Measurements from ENCODE around the gene LPP.
A peak's percentile ranks its signal among the peaks of the same experiment; 100 is the strongest.

The LPP gene

GRCh38 chr3:188901126-188901525 is 747.2 kb downstream of the LPP start:
- H3K27ac Mint-ChIP-seq: no peak overlapping the region
- no peaks in the 10 kb centered on the region for H3K9me3 Mint-ChIP-seq
- H3K27me3 Mint-ChIP-seq (ENCODE audit: low read depth): peaks cover 12% of the 10 kb centered on the region
- no peak overlapping the region for H3K4me3 Mint-ChIP-seq
- no peak for DNase-seq (ENCODE audit: low spot score)
- H3K4me1 Mint-ChIP-seq (ENCODE audit: low read depth): no peaks in the 10 kb centered on the region
- H3K36me3 Mint-ChIP-seq (ENCODE audit: low read depth): no peaks in the 10 kb centered on the region

- DNase-seq (ENCODE audit: low spot score): no peak
- H3K27ac Mint-ChIP-seq: no peak overlapping the region
- H3K9me3 Mint-ChIP-seq: no peaks in the 10 kb centered on the region
- no peak overlapping the region for H3K4me3 Mint-ChIP-seq
- no peaks in the 10 kb centered on the region for H3K4me1 Mint-ChIP-seq (ENCODE audit: low read depth)
- no peaks in the 10 kb centered on the region for H3K36me3 Mint-ChIP-seq (ENCODE audit: low read depth)
- H3K27me3 Mint-ChIP-seq (ENCODE audit: low read depth): peaks cover 12% of the 10 kb centered on the region
Measured at GRCh38 chr3:188901671-188902287, 747.8 kb downstream of the LPP start.

DNA sequence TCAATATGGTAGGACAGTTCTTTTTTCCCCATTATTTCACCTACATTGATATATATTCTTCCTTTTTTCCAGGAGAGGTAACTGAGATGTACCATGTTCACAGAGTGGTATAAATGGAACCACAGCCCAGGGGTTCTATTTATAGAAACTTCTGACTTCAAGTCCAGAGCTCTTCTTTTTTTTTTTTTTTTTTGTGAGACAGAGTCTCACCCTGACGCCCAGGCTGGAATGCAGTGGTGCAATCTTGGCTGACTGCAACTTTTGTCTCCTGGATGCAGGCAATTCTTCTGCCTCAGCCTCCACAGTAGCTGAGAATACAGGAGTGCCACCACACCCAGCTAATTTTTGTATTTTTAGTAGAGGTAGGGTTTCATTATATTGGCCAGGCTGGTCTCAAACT is 750.7 kb downstream of the LPP start:
- H3K27me3 Mint-ChIP-seq (ENCODE audit: low read depth): peaks cover 8% of the 10 kb centered on the region
- no peak for DNase-seq (ENCODE audit: low spot score)
- no peak overlapping the region for H3K4me3 Mint-ChIP-seq
- H3K9me3 Mint-ChIP-seq: no peaks in the 10 kb centered on the region
- peaks cover 5% of the 10 kb centered on the region for H3K4me1 Mint-ChIP-seq (ENCODE audit: low read depth)
- H3K27ac Mint-ChIP-seq: no peak overlapping the region
- no peaks in the 10 kb centered on the region for H3K36me3 Mint-ChIP-seq (ENCODE audit: low read depth)

- Mint-ChIP-seq H3K27ac (no peak overlapping the region), H3K4me3 (no peak overlapping the region), H3K9me3 (no peaks in the 10 kb centered on the region), H3K4me1 (ENCODE audit: low read depth) (peaks cover 5% of the 10 kb centered on the region), H3K36me3 (ENCODE audit: low read depth) (no peaks in the 10 kb centered on the region), H3K27me3 (ENCODE audit: low read depth) (peaks cover 8% of the 10 kb centered on the region)
- DNase-seq (ENCODE audit: low spot score): no peak
Measured at GRCh38 chr3:188905547-188905946, 751.6 kb downstream of the LPP start.

DNA sequence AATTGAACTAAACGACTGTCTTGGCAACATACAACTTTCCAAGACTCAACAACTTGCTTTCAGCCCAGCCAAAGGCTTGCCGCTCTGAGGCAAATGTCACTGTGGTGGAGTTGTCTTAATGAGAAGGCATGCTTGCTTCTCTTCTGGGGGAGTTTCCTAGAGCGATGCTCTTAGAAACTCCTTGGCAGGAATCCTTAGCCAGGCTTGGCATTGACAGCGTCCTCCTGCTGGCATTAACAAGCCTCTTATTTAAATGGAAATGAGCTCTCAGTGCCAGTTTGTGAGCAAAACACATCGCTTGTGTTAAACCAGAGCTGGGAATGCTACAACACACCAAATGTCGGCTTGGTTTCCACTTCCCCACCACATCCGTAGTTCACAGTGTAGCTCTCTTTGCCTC is 752.3 kb downstream of the LPP start:
- Mint-ChIP-seq H3K4me3 (no peak overlapping the region), H3K27ac (no peak overlapping the region), H3K9me3 (no peaks in the 10 kb centered on the region), H3K27me3 (ENCODE audit: low read depth) (peaks cover 10% of the 10 kb centered on the region), H3K36me3 (ENCODE audit: low read depth) (no peaks in the 10 kb centered on the region), H3K4me1 (ENCODE audit: low read depth) (peaks cover 5% of the 10 kb centered on the region)
- DNase-seq (ENCODE audit: low spot score): no peak

GRCh38 chr3:188908002-188908850 is 754.3 kb downstream of the LPP start:
- no peak overlapping the region for H3K27ac Mint-ChIP-seq
- H3K4me3 Mint-ChIP-seq: no peak overlapping the region
- no peak for DNase-seq (ENCODE audit: low spot score)
- peaks cover 11% of the 10 kb centered on the region for H3K27me3 Mint-ChIP-seq (ENCODE audit: low read depth)
- peaks cover 5% of the 10 kb centered on the region for H3K4me1 Mint-ChIP-seq (ENCODE audit: low read depth)
- no peaks in the 10 kb centered on the region for H3K9me3 Mint-ChIP-seq
- H3K36me3 Mint-ChIP-seq (ENCODE audit: low read depth): no peaks in the 10 kb centered on the region

DNA sequence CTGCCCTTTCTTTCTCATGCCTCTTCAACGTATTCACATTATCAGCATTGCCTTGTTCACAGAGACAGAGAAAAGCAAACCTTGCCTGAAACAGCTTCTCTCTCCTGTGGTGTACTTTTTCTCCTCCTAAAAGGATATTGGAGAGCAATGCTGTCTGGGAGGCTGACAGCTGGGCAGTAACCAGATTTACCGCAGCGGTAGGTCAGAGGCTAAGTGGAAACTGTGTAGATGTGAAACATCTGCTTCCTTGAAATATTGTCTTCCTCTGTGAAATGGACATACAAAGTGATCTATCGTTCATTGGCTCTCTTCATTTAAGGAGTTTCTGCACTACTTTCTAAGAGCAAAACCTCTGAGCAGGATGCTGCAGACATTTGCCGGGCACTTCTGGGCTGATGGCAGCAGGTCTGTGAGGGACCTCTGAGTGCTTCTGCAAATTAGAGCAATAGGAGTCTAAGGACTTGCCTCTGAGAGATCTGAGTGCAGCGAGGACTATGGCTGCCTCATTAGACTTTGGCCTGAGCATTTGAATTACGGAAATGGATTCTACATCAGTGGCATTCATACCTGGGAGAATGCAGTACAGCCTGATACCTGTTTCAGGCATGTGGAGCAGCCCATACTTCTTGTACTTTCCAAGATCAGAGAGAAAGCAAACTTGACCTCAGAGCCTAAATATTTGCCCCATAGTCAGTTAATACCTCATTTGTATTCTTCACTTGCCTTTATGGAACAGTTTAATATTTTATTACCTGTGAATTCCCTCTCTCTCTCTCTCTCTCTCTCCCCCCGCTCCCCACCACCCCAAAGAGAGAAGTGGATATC is 757.3 kb downstream of the LPP start:
- no peak for DNase-seq (ENCODE audit: low spot score)
- no peaks in the 10 kb centered on the region for H3K9me3 Mint-ChIP-seq
- H3K27ac Mint-ChIP-seq: no peak overlapping the region
- H3K27me3 Mint-ChIP-seq (ENCODE audit: low read depth): peaks cover 5% of the 10 kb centered on the region
- peaks cover 24% of the 10 kb centered on the region for H3K4me1 Mint-ChIP-seq (ENCODE audit: low read depth)
- no peak overlapping the region for H3K4me3 Mint-ChIP-seq
- peaks cover 1% of the 10 kb centered on the region for H3K36me3 Mint-ChIP-seq (ENCODE audit: low read depth)

DNA sequence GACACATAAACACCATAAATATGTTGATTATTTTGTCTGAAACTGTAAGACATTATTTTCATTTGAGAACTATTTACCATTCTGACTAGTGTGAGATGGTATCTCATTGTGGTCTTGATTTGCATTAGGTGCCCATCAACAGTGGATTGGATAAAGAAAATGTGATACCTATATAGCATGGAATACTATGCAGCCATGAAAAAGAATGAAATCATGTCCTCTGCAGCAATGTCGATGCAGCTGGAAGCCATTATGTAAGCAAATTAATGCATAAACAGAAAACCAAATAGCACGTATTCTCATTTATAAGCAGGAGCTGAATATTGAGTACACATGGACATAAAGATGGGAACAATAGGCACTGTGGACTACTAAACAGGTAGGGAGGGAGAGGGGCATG is 759.1 kb downstream of the LPP start:
- H3K36me3 Mint-ChIP-seq (ENCODE audit: low read depth): peaks cover 1% of the 10 kb centered on the region
- peaks cover 42% of the 10 kb centered on the region for H3K4me1 Mint-ChIP-seq (ENCODE audit: low read depth)
- H3K4me3 Mint-ChIP-seq: no peak overlapping the region
- H3K9me3 Mint-ChIP-seq: no peaks in the 10 kb centered on the region
- no peak for DNase-seq (ENCODE audit: low spot score)
- H3K27ac Mint-ChIP-seq: no peak overlapping the region
- peaks cover 2% of the 10 kb centered on the region for H3K27me3 Mint-ChIP-seq (ENCODE audit: low read depth)

GRCh38 chr3:188914552-188914951 is 760.6 kb downstream of the LPP start:
- H3K27me3 Mint-ChIP-seq (ENCODE audit: low read depth): peaks cover 2% of the 10 kb centered on the region
- H3K27ac Mint-ChIP-seq: peak overlapping the region; percentile 40
- peak; percentile 23 for DNase-seq (ENCODE audit: low spot score)
- H3K36me3 Mint-ChIP-seq (ENCODE audit: low read depth): peaks cover 4% of the 10 kb centered on the region
- peaks cover 38% of the 10 kb centered on the region for H3K4me1 Mint-ChIP-seq (ENCODE audit: low read depth)
- H3K4me3 Mint-ChIP-seq: peak overlapping the region; percentile 0
- H3K9me3 Mint-ChIP-seq: peaks cover 4% of the 10 kb centered on the region

DNA sequence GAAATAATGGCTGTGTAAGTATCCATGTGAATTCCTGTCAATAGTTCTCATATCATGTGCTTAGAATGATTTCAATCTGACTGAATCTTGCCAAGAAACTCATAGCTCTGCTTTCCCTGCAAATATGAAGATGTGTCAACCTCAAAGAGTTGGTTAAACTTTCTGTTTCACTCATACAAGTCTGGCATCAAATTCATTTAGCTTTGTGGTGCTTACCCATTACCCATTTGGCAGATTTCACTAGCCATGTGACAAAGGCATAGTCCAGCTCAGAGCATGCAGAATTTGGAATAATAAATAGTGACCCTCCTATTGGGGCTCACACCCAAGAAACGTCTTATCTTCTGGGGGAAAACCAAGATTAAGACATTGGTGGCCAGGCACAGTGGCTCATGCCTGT is 761.2 kb downstream of the LPP start:
- peak overlapping the region; percentile 40 for H3K27ac Mint-ChIP-seq
- DNase-seq (ENCODE audit: low spot score): peak; percentile 23
- peak overlapping the region; percentile 0 for H3K4me3 Mint-ChIP-seq
- peaks cover 5% of the 10 kb centered on the region for H3K36me3 Mint-ChIP-seq (ENCODE audit: low read depth)
- peaks cover 2% of the 10 kb centered on the region for H3K27me3 Mint-ChIP-seq (ENCODE audit: low read depth)
- H3K4me1 Mint-ChIP-seq (ENCODE audit: low read depth): peaks cover 38% of the 10 kb centered on the region
- H3K9me3 Mint-ChIP-seq: peaks cover 8% of the 10 kb centered on the region

DNA sequence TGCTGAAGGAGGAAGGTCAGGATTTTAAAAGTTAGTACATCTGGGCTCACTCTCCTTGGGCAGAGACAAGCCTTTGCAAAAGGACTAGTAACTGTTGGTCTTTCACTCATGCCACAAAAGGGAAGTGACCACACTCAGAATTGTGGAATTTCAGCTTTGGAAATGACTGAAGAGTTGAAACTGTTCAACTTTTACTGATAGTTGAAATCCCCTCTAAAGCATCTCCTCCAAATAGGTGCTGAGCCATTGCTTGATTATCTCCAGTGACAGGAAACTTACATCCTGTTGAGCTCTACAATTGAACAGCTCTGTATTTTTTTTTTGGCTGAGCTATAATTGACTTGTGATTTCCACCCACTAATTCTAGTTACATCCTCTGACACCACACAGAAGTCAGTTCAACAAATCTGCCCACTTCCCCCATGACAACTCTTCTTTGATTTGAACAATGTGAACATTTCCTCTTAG is 763.0 kb downstream of the LPP start:
- Mint-ChIP-seq H3K9me3 (peaks cover 8% of the 10 kb centered on the region), H3K27me3 (ENCODE audit: low read depth) (no peaks in the 10 kb centered on the region), H3K36me3 (ENCODE audit: low read depth) (peaks cover 7% of the 10 kb centered on the region), H3K27ac (peak overlapping the region; percentile 77), H3K4me1 (ENCODE audit: low read depth) (peaks cover 38% of the 10 kb centered on the region), H3K4me3 (peak overlapping the region; percentile 52)
- DNase-seq (ENCODE audit: low spot score): peak; percentile 47

DNA sequence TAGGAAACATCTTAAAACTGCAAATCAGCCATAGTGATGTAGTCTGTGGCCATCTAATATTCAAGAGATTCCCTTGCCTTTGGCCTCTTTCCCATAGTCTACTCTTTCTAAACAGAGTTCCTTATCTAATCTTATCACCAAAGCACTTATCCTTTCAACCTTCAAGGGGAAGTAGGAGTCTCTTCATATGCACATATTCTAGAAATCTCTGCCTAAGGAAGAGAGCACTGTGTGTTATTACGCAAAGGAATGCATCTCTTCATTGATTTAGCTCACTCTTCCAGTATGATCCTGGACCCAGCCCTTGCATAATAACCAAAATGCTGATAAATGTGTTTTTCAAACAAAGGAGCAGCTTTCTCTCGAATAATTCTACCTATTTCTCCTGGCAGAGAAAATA is 764.1 kb downstream of the LPP start:
- Mint-ChIP-seq H3K27ac (peak overlapping the region; percentile 27), H3K4me3 (no peak overlapping the region), H3K4me1 (ENCODE audit: low read depth) (peaks cover 38% of the 10 kb centered on the region), H3K36me3 (ENCODE audit: low read depth) (peaks cover 7% of the 10 kb centered on the region), H3K9me3 (peaks cover 8% of the 10 kb centered on the region), H3K27me3 (ENCODE audit: low read depth) (no peaks in the 10 kb centered on the region)
- no peak for DNase-seq (ENCODE audit: low spot score)

- Mint-ChIP-seq H3K36me3 (ENCODE audit: low read depth) (peaks cover 6% of the 10 kb centered on the region), H3K9me3 (peaks cover 8% of the 10 kb centered on the region), H3K27ac (no peak overlapping the region), H3K4me3 (no peak overlapping the region), H3K27me3 (ENCODE audit: low read depth) (peaks cover 4% of the 10 kb centered on the region), H3K4me1 (ENCODE audit: low read depth) (no peaks in the 10 kb centered on the region)
- DNase-seq (ENCODE audit: low spot score): no peak
Measured at GRCh38 chr3:188923671-188924070, 769.7 kb downstream of the LPP start.

- H3K4me1 Mint-ChIP-seq (ENCODE audit: low read depth): no peaks in the 10 kb centered on the region
- no peak for DNase-seq (ENCODE audit: low spot score)
- H3K9me3 Mint-ChIP-seq: no peaks in the 10 kb centered on the region
- H3K4me3 Mint-ChIP-seq: no peak overlapping the region
- peaks cover 4% of the 10 kb centered on the region for H3K27me3 Mint-ChIP-seq (ENCODE audit: low read depth)
- peaks cover under 1% of the 10 kb centered on the region for H3K36me3 Mint-ChIP-seq (ENCODE audit: low read depth)
- no peak overlapping the region for H3K27ac Mint-ChIP-seq
Measured at GRCh38 chr3:188925376-188925775, 771.4 kb downstream of the LPP start.
